K562 (cell line): ENCODE measurements around the gene CRKL. TPM values are rescaled to one million over a fixed set of nuclear protein-coding genes. Genes with fewer than 3 reads are reported as not detected.

Experiments used
- ATAC-seq: fragments of 200-7000 bp; cut with Tn5 transposase; 3 replicates; pipeline ENCODE4 v1.9.1; 2020; ENCODE audit warnings: moderate library complexity
- BruUV-seq: library from RNA; stranded (reverse); fragments of 400-500 nt; replicated peaks from 2 replicates; lab custom pipeline; 2021; lab: Mats Ljungman, UMichigan
- CTCF ChIA-PET: fragments of 300-600 bp; formaldehyde crosslinking; extraction: SDS; loops from one replicate; lab custom pipeline; 2021; ENCODE audit warnings: low intra/inter-chr PET ratio; lab: Yijun Ruan, JAX
- POLR2A ChIA-PET: fragments of 300-600, 350-650 bp; sonication (Branson Sonifier 250); formaldehyde crosslinking; extraction: SDS; loops from one replicate; lab custom pipeline; 2021; ENCODE audit warnings: antibody characterized with exemption, inconsistent platforms; lab: Yijun Ruan, JAX
- DNase-seq, 4 experiments: peaks; one replicate each; pipeline versions ENCODE4 v3.0.0 to v3.0.0-alpha.2; 2011 to 2018; ENCODE audit warnings: low spot score in 3 of 4, mixed read lengths in 3 of 4; ENCODE audit errors: extremely low read depth in 1 of 4
- FAIRE-seq: peaks from 2 replicates; lab custom pipeline; 2011; peaks lifted over from hg19 to GRCh38; lab: Jason Lieb, UNC
- H2AFZ ChIP-seq: 2 replicates; pipeline ENCODE4 v1.6.0; 2011; ENCODE audit warnings: low read depth, low read length, control low read depth, inconsistent platforms
- H3K27ac ChIP-seq: fragments of 200-600 bp; 3 replicates; pipeline ENCODE4 v1.8.0; 2011; ENCODE audit warnings: low read depth, mild to moderate bottlenecking, control low read depth, inconsistent platforms, low read length, moderate library complexity, mixed read lengths; ENCODE audit errors: extremely low read depth
- H3K27me3 ChIP-seq, 2 experiments: fragments of 300-600 bp in 1 of 2; 2 replicates in 1 of 2; 3 replicates in 1 of 2; pipeline versions ENCODE4 v1.6.0 to v1.8.0; 2011; ENCODE audit warnings: inconsistent platforms in 2 of 2, low read length in 2 of 2, mild to moderate bottlenecking in 1 of 2, mixed read lengths in 1 of 2, moderate library complexity in 1 of 2; ENCODE audit not compliant: control insufficient read depth in 2 of 2, insufficient read depth in 2 of 2
- H3K36me3 ChIP-seq: fragments of 300-600 bp; 3 replicates; pipeline ENCODE4 v1.8.0; 2011; ENCODE audit warnings: mild to moderate bottlenecking, low read length, inconsistent platforms; ENCODE audit not compliant: control insufficient read depth, insufficient read depth
- H3K4me1 ChIP-seq, 2 experiments: fragments of 200-600 bp in 1 of 2; replicated peaks in 1 of 2; 2 replicates in 1 of 2; 3 replicates in 1 of 2; pipeline versions ENCODE4 v1.5.1 to v1.8.0; 2011; ENCODE audit warnings: inconsistent platforms in 2 of 2, low read length in 2 of 2, mild to moderate bottlenecking in 1 of 2, mixed read lengths in 1 of 2, moderate library complexity in 1 of 2; ENCODE audit not compliant: control insufficient read depth in 2 of 2, insufficient read depth in 2 of 2
- H3K4me2 ChIP-seq: 2 replicates; pipeline ENCODE4 v1.6.1; 2011; ENCODE audit warnings: low read length, control low read depth, inconsistent platforms, mixed read lengths; ENCODE audit not compliant: insufficient read depth
- H3K4me3 ChIP-seq: fragments of 200-600 bp; sonication (generic), shearing (Covaris generic); 2 replicates; pipeline ENCODE4 v1.5.1; 2016; ENCODE audit warnings: control low read depth, inconsistent platforms
- H3K79me2 ChIP-seq: fragments of 200-600 bp; 3 replicates; pipeline ENCODE4 v1.8.0; 2011; ENCODE audit warnings: low read length, inconsistent platforms; ENCODE audit not compliant: control insufficient read depth, insufficient read depth
- H3K9ac ChIP-seq, 2 experiments: 2 replicates each; pipeline versions ENCODE4 v1.6.0 to v1.6.1; 2011; ENCODE audit warnings: low read depth in 2 of 2, low read length in 2 of 2, control low read depth in 1 of 2, inconsistent platforms in 1 of 2, mild to moderate bottlenecking in 1 of 2, mixed read lengths in 1 of 2; ENCODE audit not compliant: insufficient read depth in 1 of 2
- H3K9me1 ChIP-seq: one replicate; pipeline ENCODE4 v1.6.0; 2011; ENCODE audit warnings: inconsistent platforms, mild to moderate bottlenecking, low read length, moderate library complexity; ENCODE audit not compliant: control insufficient read depth, insufficient read depth
- H3K9me3 ChIP-seq: replicated peaks from 2 replicates; pipeline ENCODE4 v1.5.1; 2011; ENCODE audit warnings: low read depth, low read length, inconsistent platforms; ENCODE audit not compliant: control insufficient read depth, insufficient read depth
- H4K20me1 ChIP-seq: replicated peaks from 2 replicates; pipeline ENCODE4 v1.6.1; 2011; ENCODE audit warnings: low read length, inconsistent platforms, mixed read lengths; ENCODE audit not compliant: control insufficient read depth, insufficient read depth
- CBX3 ChIP-seq, 2 experiments: IDR thresholded peaks; 1 replicate in 1 of 2; 2 replicates in 1 of 2; pipeline ENCODE4 v1.6.1; 2012; ENCODE audit warnings: inconsistent platforms in 2 of 2, low read length in 2 of 2, borderline replicate concordance in 1 of 2, control low read depth in 1 of 2
- GATA2 ChIP-seq: sonication (generic); formaldehyde crosslinking; IDR thresholded peaks from 2 replicates; pipeline ENCODE4 v1.4.0; 2020; ENCODE audit warnings: mild to moderate bottlenecking, missing genetic modification reagents
- SIN3A ChIP-seq, 2 experiments: fragments of 150-350 bp in 1 of 2; IDR thresholded peaks; 2 replicates each; pipeline ENCODE4 v1.6.1; 2011 to 2016; ENCODE audit warnings: borderline replicate concordance in 2 of 2, low read depth in 2 of 2, low read length in 2 of 2, mild to moderate bottlenecking in 2 of 2, moderate library complexity in 2 of 2; ENCODE audit not compliant: control insufficient read depth in 1 of 2
- TSC22D4 ChIP-seq: fragments of 450-650 bp; IDR thresholded peaks from 2 replicates; pipeline ENCODE4 v1.6.1; 2016; ENCODE audit warnings: missing genetic modification characterization, missing biosample characterization, control low read depth
- WGBS: fragments of 100-300 bp; shearing (Covaris generic); methylation state at CpG from one replicate; pipeline ENCODE4 v1.1.6; 2016; ENCODE audit warnings: low coverage, mixed read lengths; ENCODE audit not compliant: insufficient coverage; ENCODE audit errors: missing lambda C conversion rate; 5-methylcytosine and 5-hydroxymethylcytosine counted together
- in situ Hi-C: fragments of 300-500 bp; cut with MboI; formaldehyde crosslinking; loops from 4 replicates; pipeline ENCODE4 v1.15.0; 2018; ENCODE audit warnings: inconsistent platforms, mixed read lengths
- intact Hi-C: fragments of 100-400 bp; cut with micrococcal nuclease; formaldehyde crosslinking; loops from 2 replicates; pipeline ENCODE4 v1.14.2; 2022
- polyA plus RNA-seq, 8 experiments: library from polyadenylated mRNA; depleted of rRNA in 4 of 8; stranded (reverse) in 5 of 8; unstranded in 3 of 8; fragments of >200 nt; fragmentation: Nextera tagmentation in 2 of 8; fragmentation: Illumina TruSeq in 1 of 8; extraction: Ambion mirVana in 2 of 8; extraction: Trizol in 1 of 8; gene quantifications; 2 replicates each; pipeline versions ENCODE4 v1.2.1 to v1.2.3, GENCODE V29; 2011 to 2014; ENCODE audit warnings: inconsistent platforms in 1 of 8, missing spikeins in 1 of 8
- total RNA-seq, 7 experiments: library from RNA; depleted of rRNA in 6 of 7; stranded (reverse); fragments of >200 nt in 6 of 7; fragmentation: Illumina TruSeq in 2 of 7; extraction: Trizol in 2 of 7; gene quantifications; 2 replicates each; pipeline versions ENCODE4 v1.2.1 to v1.2.3, GENCODE V29; 2011 to 2021; ENCODE audit warnings: low replicate concordance in 1 of 7
- TF ChIP-seq, protein P1 (sequence below): fragments of 250-450 bp; sonication (Bioruptor Pico); IDR thresholded peaks from 2 replicates; pipeline ENCODE4 v1.4.0; 2020; ENCODE audit warnings: borderline replicate concordance
- TF ChIP-seq, protein P2 (sequence below), 2 experiments: fragments of 450-650 bp in 1 of 2; sonication (generic) in 1 of 2; formaldehyde crosslinking; conservative IDR thresholded peaks; 2 replicates each; pipeline versions ENCODE4 v1.4.0 to v1.8.1; 2020 to 2022; ENCODE audit warnings: mild to moderate bottlenecking in 1 of 2, missing genetic modification reagents in 1 of 2
- TF ChIP-seq, protein P3 (sequence below), 3 experiments: fragments of 200-800 bp in 1 of 3; fragments of 250-450 bp in 1 of 3; fragments of 450-650 bp in 1 of 3; sonication (Bioruptor Pico) in 1 of 3; sonication (Bioruptor generic) in 1 of 3; formaldehyde crosslinking in 1 of 3; IDR thresholded peaks; 2 replicates each; pipeline versions ENCODE4 v1.6.1 to v1.8.0; 2016 to 2022; ENCODE audit warnings: mild to moderate bottlenecking in 2 of 3, missing genetic modification characterization in 2 of 3, missing compliant biosample characterization in 1 of 3, moderate library complexity in 1 of 3
- TF ChIP-seq, protein P4 (sequence below): sonication (generic); formaldehyde crosslinking; IDR thresholded peaks from 2 replicates; pipeline ENCODE4 v1.8.1; 2023; ENCODE audit warnings: mild to moderate bottlenecking, missing genetic modification reagents
- TF ChIP-seq, protein P5 (sequence below): fragments of 200-800 bp; sonication (Bioruptor generic); IDR thresholded peaks from 2 replicates; pipeline ENCODE4 v1.6.1; 2017; ENCODE audit warnings: missing genetic modification characterization, missing compliant biosample characterization

CRKL gene
- total and polyA plus RNA-seq, 9 of the 15 experiments (the other 6 are each of a cell fraction or from before 2014, with no cell fraction given) = 100 to 263 (median 124) TPM

- peaks cover 14 to 29% of the 10 kb centered on the region in 2 experiments; a peak in 4 of 5 replicates for H3K27me3 ChIP-seq
- BruUV-seq = no TSS peak
- H3K36me3 ChIP-seq = peaks cover 19% of the 10 kb centered on the region
- no peak for ATAC-seq
- in situ Hi-C loops (no loop called here), intact Hi-C loops (loop anchor here (5.0 kb wide), 2 partner anchors 48 to 203 kb away; no protein-coding TSS in a partner anchor)
- H2AFZ ChIP-seq = no peak overlapping the region; the same call in 1 of the 2 replicates
- no peak for DNase-seq
- peaks cover 5% of the 10 kb centered on the region for H3K9me1 ChIP-seq
- H4K20me1 ChIP-seq = no peaks in the 10 kb centered on the region
- WGBS = 77% methylated on average over 13 of the region's 13 CpGs
- no peak overlapping the region for H3K4me2 ChIP-seq
- ChIA-PET POLR2A (interaction anchor here (0.6 to 64.4 kb wide), 7 partner anchors 10 to 224 kb away, joined by 3 to 1556 read pairs (median 4); partner anchors contain the start of genes AIFM3, CRKL and THAP7), CTCF (no interaction called here)
- peaks cover 11% of the 10 kb centered on the region for H3K9me3 ChIP-seq
- H3K79me2 ChIP-seq = peaks cover 23% of the 10 kb centered on the region
- H3K27ac ChIP-seq = no peak overlapping the region; the same call in 2 of the 3 replicates
- peak overlapping the region in 1 of 2 experiments; percentile 97; a peak in 2 of 4 replicates for H3K9ac ChIP-seq
- FAIRE-seq = no peak
- peaks cover 19 to 58% of the 10 kb centered on the region in 2 experiments for H3K4me1 ChIP-seq
- no peak overlapping the region for H3K4me3 ChIP-seq
- TF ChIP-seq, protein P1, sequence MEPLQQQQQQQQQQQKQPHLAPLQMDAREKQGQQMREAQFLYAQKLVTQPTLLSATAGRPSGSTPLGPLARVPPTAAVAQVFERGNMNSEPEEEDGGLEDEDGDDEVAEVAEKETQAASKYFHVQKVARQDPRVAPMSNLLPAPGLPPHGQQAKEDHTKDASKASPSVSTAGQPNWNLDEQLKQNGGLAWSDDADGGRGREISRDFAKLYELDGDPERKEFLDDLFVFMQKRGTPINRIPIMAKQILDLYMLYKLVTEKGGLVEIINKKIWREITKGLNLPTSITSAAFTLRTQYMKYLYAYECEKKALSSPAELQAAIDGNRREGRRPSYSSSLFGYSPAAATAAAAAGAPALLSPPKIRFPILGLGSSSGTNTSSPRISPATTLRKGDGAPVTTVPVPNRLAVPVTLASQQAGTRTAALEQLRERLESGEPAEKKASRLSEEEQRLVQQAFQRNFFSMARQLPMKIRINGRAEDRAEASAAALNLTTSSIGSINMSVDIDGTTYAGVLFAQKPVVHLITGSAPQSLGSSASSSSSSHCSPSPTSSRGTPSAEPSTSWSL (CRISPR knock-in tag) = 0 out of 2 replicates have a peak, but pooled peaks have one; percentile 12
- TF ChIP-seq GATA2 (CRISPR knock-in tag) (no peak), CBX3 (IDR thresholded peaks at IDR 0.05; ENCODE audit: borderline replicate concordance in 1 of 2, low read length in 2 of 2) (peak in 1 of 2 experiments; percentile 82; a peak in 1 of 3 replicates), SIN3A (IDR thresholded peaks at IDR 0.05; ENCODE audit: borderline replicate concordance in 2 of 2, control insufficient read depth in 1 of 2, low read depth in 2 of 2, low read length in 2 of 2) (no peak), TSC22D4 (tag) (peak; percentile 57; the same call in 1 of the 2 replicates)
- TF ChIP-seq, protein P2, sequence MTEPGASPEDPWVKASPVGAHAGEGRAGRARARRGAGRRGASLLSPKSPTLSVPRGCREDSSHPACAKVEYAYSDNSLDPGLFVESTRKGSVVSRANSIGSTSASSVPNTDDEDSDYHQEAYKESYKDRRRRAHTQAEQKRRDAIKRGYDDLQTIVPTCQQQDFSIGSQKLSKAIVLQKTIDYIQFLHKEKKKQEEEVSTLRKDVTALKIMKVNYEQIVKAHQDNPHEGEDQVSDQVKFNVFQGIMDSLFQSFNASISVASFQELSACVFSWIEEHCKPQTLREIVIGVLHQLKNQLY (CRISPR knock-in tag; conservative IDR thresholded peaks at IDR 0.05) = 0 out of 4 replicates have a peak, but pooled peaks of 1 of the 2 experiments have one; percentile 11
- TF ChIP-seq, protein P3, sequence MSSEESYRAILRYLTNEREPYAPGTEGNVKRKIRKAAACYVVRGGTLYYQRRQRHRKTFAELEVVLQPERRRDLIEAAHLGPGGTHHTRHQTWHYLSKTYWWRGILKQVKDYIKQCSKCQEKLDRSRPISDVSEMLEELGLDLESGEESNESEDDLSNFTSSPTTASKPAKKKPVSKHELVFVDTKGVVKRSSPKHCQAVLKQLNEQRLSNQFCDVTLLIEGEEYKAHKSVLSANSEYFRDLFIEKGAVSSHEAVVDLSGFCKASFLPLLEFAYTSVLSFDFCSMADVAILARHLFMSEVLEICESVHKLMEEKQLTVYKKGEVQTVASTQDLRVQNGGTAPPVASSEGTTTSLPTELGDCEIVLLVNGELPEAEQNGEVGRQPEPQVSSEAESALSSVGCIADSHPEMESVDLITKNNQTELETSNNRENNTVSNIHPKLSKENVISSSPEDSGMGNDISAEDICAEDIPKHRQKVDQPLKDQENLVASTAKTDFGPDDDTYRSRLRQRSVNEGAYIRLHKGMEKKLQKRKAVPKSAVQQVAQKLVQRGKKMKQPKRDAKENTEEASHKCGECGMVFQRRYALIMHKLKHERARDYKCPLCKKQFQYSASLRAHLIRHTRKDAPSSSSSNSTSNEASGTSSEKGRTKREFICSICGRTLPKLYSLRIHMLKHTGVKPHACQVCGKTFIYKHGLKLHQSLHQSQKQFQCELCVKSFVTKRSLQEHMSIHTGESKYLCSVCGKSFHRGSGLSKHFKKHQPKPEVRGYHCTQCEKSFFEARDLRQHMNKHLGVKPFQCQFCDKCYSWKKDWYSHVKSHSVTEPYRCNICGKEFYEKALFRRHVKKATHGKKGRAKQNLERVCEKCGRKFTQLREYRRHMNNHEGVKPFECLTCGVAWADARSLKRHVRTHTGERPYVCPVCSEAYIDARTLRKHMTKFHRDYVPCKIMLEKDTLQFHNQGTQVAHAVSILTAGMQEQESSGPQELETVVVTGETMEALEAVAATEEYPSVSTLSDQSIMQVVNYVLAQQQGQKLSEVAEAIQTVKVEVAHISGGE (CRISPR knock-in tag; IDR thresholded peaks at IDR 0.05) = no peak; a peak in 1 of 6 replicates
- TF ChIP-seq, protein P4, sequence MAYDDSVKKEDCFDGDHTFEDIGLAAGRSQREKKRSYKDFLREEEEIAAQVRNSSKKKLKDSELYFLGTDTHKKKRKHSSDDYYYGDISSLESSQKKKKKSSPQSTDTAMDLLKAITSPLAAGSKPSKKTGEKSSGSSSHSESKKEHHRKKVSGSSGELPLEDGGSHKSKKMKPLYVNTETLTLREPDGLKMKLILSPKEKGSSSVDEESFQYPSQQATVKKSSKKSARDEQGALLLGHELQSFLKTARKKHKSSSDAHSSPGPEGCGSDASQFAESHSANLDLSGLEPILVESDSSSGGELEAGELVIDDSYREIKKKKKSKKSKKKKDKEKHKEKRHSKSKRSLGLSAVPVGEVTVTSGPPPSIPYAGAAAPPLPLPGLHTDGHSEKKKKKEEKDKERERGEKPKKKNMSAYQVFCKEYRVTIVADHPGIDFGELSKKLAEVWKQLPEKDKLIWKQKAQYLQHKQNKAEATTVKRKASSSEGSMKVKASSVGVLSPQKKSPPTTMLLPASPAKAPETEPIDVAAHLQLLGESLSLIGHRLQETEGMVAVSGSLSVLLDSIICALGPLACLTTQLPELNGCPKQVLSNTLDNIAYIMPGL (CRISPR knock-in tag) = 0 out of 2 replicates have a peak, but pooled peaks have one; percentile 22
- TF ChIP-seq, protein P5, sequence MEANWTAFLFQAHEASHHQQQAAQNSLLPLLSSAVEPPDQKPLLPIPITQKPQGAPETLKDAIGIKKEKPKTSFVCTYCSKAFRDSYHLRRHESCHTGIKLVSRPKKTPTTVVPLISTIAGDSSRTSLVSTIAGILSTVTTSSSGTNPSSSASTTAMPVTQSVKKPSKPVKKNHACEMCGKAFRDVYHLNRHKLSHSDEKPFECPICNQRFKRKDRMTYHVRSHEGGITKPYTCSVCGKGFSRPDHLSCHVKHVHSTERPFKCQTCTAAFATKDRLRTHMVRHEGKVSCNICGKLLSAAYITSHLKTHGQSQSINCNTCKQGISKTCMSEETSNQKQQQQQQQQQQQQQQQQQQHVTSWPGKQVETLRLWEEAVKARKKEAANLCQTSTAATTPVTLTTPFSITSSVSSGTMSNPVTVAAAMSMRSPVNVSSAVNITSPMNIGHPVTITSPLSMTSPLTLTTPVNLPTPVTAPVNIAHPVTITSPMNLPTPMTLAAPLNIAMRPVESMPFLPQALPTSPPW (CRISPR knock-in tag) = no peak
Measured at GRCh38 chr22:20979940-20980453, 62.8 kb downstream of the CRKL start.
